Spleen (tissue), 11 donors: ENCODE measurements around the gene ACOX2. TPM values are rescaled to one million over a fixed set of nuclear protein-coding genes. Genes with fewer than 3 reads are reported as not detected.
"Not testable (repeated sequence)": the region's sequence is repeated elsewhere in the genome, so short reads cannot be mapped to it uniquely, and the experiment has no call there.

Experiments used
- DNase-seq: peaks from one replicate; pipeline ENCODE4 v3.0.0-alpha.2; 2020
- H3K27ac ChIP-seq, 8 donors: fragments of 200-600 bp; sonication (generic) in 7 of 8; 1 replicate in 4 of 8; 2 replicates in 4 of 8; pipeline versions ENCODE4 v1.5.0 to v1.8.0; 2016 to 2021; ENCODE audit warnings: inconsistent platforms in 4 of 8, mild to moderate bottlenecking in 4 of 8, moderate library complexity in 1 of 8
- H3K27me3 ChIP-seq, 7 donors: fragments of 200-600 bp; sonication (generic) in 6 of 7; replicated peaks in 1 of 7; 1 replicate in 4 of 7; 2 replicates in 3 of 7; pipeline versions ENCODE4 v1.5.0 to v1.8.0; 2016 to 2021; ENCODE audit warnings: inconsistent platforms in 3 of 7, mild to moderate bottlenecking in 1 of 7
- H3K36me3 ChIP-seq, 6 donors: fragments of 200-600 bp; sonication (generic) in 5 of 6; 1 replicate in 4 of 6; 2 replicates in 2 of 6; pipeline versions ENCODE4 v1.5.0 to v1.8.0; 2016 to 2021; ENCODE audit warnings: inconsistent platforms in 2 of 6
- H3K4me1 ChIP-seq, 6 donors: fragments of 200-600 bp; sonication (generic) in 5 of 6; 1 replicate in 3 of 6; 2 replicates in 3 of 6; pipeline versions ENCODE4 v1.5.0 to v1.8.0; 2016 to 2021; ENCODE audit warnings: inconsistent platforms in 3 of 6
- H3K4me3 ChIP-seq, 8 donors: fragments of 200-600 bp; sonication (generic) in 7 of 8; 1 replicate in 4 of 8; 2 replicates in 4 of 8; pipeline versions ENCODE4 v1.5.0 to v1.8.0; 2016 to 2021; ENCODE audit warnings: inconsistent platforms in 4 of 8, mild to moderate bottlenecking in 4 of 8, moderate library complexity in 2 of 8
- H3K9me3 ChIP-seq, 8 donors: fragments of 200-600 bp; sonication (generic) in 7 of 8; 1 replicate in 4 of 8; 2 replicates in 4 of 8; pipeline versions ENCODE4 v1.5.0 to v1.8.0; 2016 to 2021; ENCODE audit warnings: inconsistent platforms in 4 of 8
- POLR2A ChIP-seq, 3 donors: fragments of 450-650 bp; IDR thresholded peaks; one replicate each; pipeline ENCODE4 v1.5.1; 2017; ENCODE audit warnings: antibody characterized with exemption in 3 of 3, mild to moderate bottlenecking in 1 of 3
- POLR2AphosphoS5 ChIP-seq, 3 donors: sonication (generic); formaldehyde crosslinking; IDR thresholded peaks; one replicate each; pipeline ENCODE4 v1.5.1; 2017; ENCODE audit warnings: antibody characterized with exemption in 3 of 3
- WGBS, 5 donors: extraction: QIAGEN DNeasy Blood & Tissue Kit in 3 of 5; methylation state at CpG; one replicate each; pipeline versions ENCODE4 v1.1.5 to v1.1.7; 2013 to 2018; 5-methylcytosine and 5-hydroxymethylcytosine counted together
- intact Hi-C: fragments of 100-400 bp; cut with DNase I; formaldehyde crosslinking; loops from one replicate; pipeline ENCODE4 v1.15.0; 2023; ENCODE audit warnings: low total_unique reads
- polyA plus RNA-seq, 3 donors: library from polyadenylated mRNA; stranded (reverse); fragments of 200-250 nt; gene quantifications; one replicate each; pipeline ENCODE4 v1.2.1, GENCODE V29; 2013
- total RNA-seq, 7 donors: library from RNA; depleted of rRNA in 3 of 7; stranded (reverse); fragments of >200 nt in 3 of 7; fragmentation: NEBNext Ultra II Directional in 4 of 7; extraction: Animal tissue kit (Norgen Biotek cat#: 25700) in 4 of 7; gene quantifications; one replicate each; pipeline versions ENCODE4 v1.1.0 to v1.2.1, GENCODE V29; 2016 to 2021
- TF ChIP-seq, protein P1 (sequence below), 11 experiments: fragments of 200-600 bp in 7 of 11; fragments of 450-650 bp in 4 of 11; sonication (generic) in 4 of 11; IDR thresholded peaks in 8 of 11; conservative IDR thresholded peaks in 3 of 11; 1 replicate in 7 of 11; 2 replicates in 4 of 11; pipeline versions ENCODE4 v1.4.0 to v1.8.0; 2016 to 2021; ENCODE audit warnings: antibody characterized with exemption in 11 of 11, inconsistent platforms in 4 of 11, mild to moderate bottlenecking in 1 of 11
- donor health status: healthy with polysubstance abuse.
- donor health status: DM: no; HTN: no; CAD: no; lungs with moderate emphysema.
- donor health status: DM: no; HTN: no; CAD: no.
- donor health status: Bipolar disorder and iron deficiency.
- donor health status: healthy.
- donor health status: DM: no; HTN: no; CAD: no.
- donor health status: DM: yes; HTN: yes; CAD: no.

The ACOX2 gene
- total and polyA plus RNA-seq, 10 donors = 1.3 to 11.5 (median 5.0) TPM

DNA sequence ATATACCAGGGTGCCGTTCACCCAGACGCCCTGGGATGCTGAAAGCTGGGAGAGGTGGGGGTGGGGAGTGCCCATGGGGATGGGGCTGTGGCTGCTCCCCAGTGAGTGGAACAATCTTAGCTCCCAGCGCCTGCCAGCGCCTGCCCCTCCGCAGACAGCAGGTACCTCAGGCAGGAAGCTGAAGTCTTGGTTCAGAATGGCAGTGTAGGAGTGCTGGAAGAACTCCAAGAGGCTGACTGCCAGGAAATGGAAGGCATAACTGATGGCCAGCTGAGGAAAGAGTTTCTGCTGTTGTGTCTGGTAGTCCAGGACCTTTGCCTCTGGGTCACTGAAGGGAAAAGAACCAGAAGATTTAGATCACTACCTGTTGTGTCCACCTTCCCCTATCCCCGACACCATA, 8.4 kb downstream of the ACOX2 start:
- H3K27me3 ChIP-seq = no peaks in the 10 kb centered on the region
- peaks cover 0 to 18% (median 8%) of the 10 kb centered on the region in 6 donors for H3K4me1 ChIP-seq
- H3K36me3 ChIP-seq = no peaks in the 10 kb centered on the region
- no peak for DNase-seq
- no peaks in the 10 kb centered on the region for H3K9me3 ChIP-seq
- 22 to 43% (median 35%) methylated on average over 4 to 6 of the region's 6 CpGs for WGBS, 5 donors
- no peak overlapping the region for H3K4me3 ChIP-seq
- intact Hi-C loops = no loop called here
- TF ChIP-seq POLR2AphosphoS5 (IDR thresholded peaks at IDR 0.05) = no peak
- H3K27ac ChIP-seq = no peak overlapping the region

DNA sequence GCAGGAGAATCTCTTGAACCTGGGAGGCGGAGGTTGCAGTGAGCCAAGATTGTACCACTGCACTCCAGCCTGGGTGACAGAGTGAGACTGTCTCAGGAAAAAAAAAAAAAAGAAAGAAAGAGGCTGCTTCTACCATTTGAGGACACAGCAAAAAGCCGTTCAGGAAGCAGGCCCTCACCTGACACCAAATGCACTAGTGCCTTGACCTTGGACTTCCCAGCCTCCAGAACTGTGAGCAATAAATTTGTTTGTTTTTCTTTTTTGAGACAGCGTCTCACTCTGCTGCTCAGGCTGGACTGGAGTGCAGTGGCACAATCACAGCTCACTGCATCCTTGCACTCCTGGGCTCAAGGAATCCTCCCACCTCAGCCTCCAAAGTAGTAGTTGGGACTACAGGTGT, 9.6 kb downstream of the ACOX2 start:
- H3K9me3 ChIP-seq, DNase-seq, H3K27me3 ChIP-seq, H3K27ac ChIP-seq, intact Hi-C loops, H3K36me3 ChIP-seq, H3K4me3 ChIP-seq: not testable (repeated sequence)
- peaks cover 0 to 10% (median 1%) of the 10 kb centered on the region in 6 donors for H3K4me1 ChIP-seq
- 90 to 94% (median 94%) methylated on average over 3 of the region's 3 CpGs for WGBS, 5 donors

DNA sequence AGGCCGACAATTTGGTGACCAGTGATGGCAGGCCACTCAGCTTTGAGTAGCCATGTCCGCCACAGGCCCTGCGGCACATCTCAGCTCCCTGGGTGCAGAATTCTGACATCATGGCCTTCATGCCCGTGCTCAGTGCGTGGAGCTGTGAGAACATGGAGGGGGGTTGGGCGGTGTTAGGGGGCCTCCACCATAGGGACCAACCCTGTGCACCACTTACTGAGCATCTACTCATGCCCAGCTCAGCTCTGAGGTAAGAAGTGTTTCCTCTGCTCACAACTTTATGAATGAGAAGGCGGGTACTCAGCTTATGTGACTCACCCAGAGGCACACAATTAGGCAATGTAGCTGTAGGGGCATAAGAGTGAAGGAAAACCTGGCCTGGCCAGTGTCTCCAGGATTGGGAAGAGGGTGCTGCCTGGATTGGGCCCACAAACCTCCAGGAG, 10.5 kb downstream of the ACOX2 start:
- Histone ChIP-seq H3K36me3 (no peaks in the 10 kb centered on the region), H3K27me3 (no peaks in the 10 kb centered on the region), H3K4me3 (no peak overlapping the region), H3K4me1 (peaks cover 0 to 8% (median 0%) of the 10 kb centered on the region in 6 donors), H3K27ac (no peak overlapping the region), H3K9me3 (no peaks in the 10 kb centered on the region)
- 75 to 91% (median 85%) methylated on average over 6 to 7 of the region's 7 CpGs for WGBS, 5 donors
- TF ChIP-seq, protein P1, sequence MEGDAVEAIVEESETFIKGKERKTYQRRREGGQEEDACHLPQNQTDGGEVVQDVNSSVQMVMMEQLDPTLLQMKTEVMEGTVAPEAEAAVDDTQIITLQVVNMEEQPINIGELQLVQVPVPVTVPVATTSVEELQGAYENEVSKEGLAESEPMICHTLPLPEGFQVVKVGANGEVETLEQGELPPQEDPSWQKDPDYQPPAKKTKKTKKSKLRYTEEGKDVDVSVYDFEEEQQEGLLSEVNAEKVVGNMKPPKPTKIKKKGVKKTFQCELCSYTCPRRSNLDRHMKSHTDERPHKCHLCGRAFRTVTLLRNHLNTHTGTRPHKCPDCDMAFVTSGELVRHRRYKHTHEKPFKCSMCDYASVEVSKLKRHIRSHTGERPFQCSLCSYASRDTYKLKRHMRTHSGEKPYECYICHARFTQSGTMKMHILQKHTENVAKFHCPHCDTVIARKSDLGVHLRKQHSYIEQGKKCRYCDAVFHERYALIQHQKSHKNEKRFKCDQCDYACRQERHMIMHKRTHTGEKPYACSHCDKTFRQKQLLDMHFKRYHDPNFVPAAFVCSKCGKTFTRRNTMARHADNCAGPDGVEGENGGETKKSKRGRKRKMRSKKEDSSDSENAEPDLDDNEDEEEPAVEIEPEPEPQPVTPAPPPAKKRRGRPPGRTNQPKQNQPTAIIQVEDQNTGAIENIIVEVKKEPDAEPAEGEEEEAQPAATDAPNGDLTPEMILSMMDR (IDR thresholded peaks at IDR 0.05 in 8 of 11, conservative IDR thresholded peaks at IDR 0.05 in 3 of 11) = no peak
- no peak for DNase-seq
- intact Hi-C loops = no loop called here

DNA sequence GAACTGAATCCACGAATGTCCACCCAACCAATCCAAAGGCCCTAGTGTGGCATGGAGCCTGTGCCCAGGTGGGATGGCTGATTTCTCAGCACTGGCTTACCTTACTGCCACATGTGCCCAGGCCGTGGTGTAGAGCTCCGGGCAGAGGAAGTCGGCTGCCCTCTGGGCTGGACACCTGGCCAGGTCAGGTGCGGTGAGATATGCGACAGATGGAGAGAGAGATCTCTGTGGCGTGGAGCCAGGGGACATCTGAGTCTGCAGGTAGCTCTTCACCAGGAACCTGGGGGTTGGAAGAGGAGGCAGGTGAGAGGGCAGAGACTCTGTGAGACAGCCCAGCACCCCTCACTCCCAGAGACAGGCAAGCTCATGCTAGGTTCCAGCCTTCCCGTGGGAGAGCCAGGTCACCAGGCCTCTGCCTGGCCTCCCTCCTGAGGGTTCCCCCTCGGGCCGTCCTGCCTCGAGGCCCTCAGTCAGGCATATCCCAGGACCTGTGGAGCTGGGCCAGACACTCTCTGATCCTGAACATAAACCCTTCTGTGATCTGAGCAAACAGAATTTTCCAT, 12.6 kb downstream of the ACOX2 start:
- no peak overlapping the region for H3K4me3 ChIP-seq
- H3K36me3 ChIP-seq = no peaks in the 10 kb centered on the region
- TF ChIP-seq POLR2A (IDR thresholded peaks at IDR 0.05) (no peak), POLR2AphosphoS5 (IDR thresholded peaks at IDR 0.05) (no peak)
- TF ChIP-seq, protein P1 (IDR thresholded peaks at IDR 0.05 in 8 of 11, conservative IDR thresholded peaks at IDR 0.05 in 3 of 11) = no peak
- no peaks in the 10 kb centered on the region for H3K9me3 ChIP-seq
- no peak overlapping the region for H3K27ac ChIP-seq
- peaks cover 0 to 11% (median 3%) of the 10 kb centered on the region in 6 donors for H3K4me1 ChIP-seq
- no peaks in the 10 kb centered on the region for H3K27me3 ChIP-seq
- 89 to 92% (median 90%) methylated on average over 11 of the region's 11 CpGs for WGBS, 5 donors
- intact Hi-C loops = no loop called here
- DNase-seq = no peak

DNA sequence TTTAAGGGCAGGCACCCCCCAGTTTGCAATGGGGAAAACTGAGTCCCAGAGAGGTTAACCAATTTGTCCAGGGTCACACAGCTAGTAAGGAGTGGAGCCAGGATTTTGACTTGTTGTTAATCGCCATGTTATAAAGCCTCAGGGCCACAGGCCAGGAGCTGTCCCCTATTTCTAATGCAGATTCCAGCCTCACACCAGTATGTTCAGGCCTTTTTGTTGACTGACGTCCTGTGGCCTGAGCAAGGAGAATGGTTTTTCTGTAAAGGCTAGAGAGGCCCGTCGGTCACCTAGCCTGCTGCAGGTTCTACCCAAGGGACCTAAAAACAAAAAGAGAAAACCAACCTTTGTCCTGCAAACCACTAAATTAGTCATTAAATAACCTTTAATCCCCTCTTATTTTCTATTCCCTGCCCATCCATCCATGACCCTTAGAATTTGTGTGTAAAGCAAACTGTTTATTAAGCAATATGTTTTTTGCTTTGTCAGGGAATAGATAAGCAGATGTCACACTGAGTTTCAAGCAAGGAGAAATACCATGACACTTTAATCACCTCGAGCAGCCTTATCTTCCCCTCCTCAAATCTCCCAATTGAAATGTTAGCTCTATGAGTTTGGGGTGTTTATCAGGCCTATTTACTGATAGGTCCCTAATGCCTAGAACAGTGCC, 14.1 kb downstream of the ACOX2 start:
- TF ChIP-seq POLR2A (IDR thresholded peaks at IDR 0.05) (no peak), POLR2AphosphoS5 (IDR thresholded peaks at IDR 0.05) (no peak)
- TF ChIP-seq, protein P1 (IDR thresholded peaks at IDR 0.05 in 8 of 11, conservative IDR thresholded peaks at IDR 0.05 in 3 of 11) = no peak
- Histone ChIP-seq H3K4me3 (no peak overlapping the region), H3K36me3 (no peaks in the 10 kb centered on the region), H3K27me3 (no peaks in the 10 kb centered on the region), H3K27ac (no peak overlapping the region), H3K9me3 (no peaks in the 10 kb centered on the region), H3K4me1 (peaks cover 0 to 7% (median 0%) of the 10 kb centered on the region in 6 donors)
- WGBS, 5 donors = 78 to 93% (median 89%) methylated on average over 5 of the region's 5 CpGs
- DNase-seq = no peak
- intact Hi-C loops = no loop called here
